OCI-LY7 (cell line): ENCODE measurements around the gene FAM120B.

Experiments used
- EZH2phosphoT487 ChIP-seq: fragments of 200-600 bp; sonication (generic); IDR thresholded peaks from 2 replicates; pipeline ENCODE4 v1.6.1; 2018; ENCODE audit warnings: low read depth, borderline replicate concordance, mild to moderate bottlenecking, mixed run types, antibody characterized with exemption, low read length, moderate library complexity, mixed read lengths
- TF ChIP-seq, protein P1 (sequence below): fragments of 200-600 bp; sonication (generic); conservative IDR thresholded peaks from 2 replicates; pipeline ENCODE4 v1.5.1; 2014; ENCODE audit warnings: mild to moderate bottlenecking, antibody characterized with exemption, low read length, moderate library complexity, mixed read lengths

DNA sequence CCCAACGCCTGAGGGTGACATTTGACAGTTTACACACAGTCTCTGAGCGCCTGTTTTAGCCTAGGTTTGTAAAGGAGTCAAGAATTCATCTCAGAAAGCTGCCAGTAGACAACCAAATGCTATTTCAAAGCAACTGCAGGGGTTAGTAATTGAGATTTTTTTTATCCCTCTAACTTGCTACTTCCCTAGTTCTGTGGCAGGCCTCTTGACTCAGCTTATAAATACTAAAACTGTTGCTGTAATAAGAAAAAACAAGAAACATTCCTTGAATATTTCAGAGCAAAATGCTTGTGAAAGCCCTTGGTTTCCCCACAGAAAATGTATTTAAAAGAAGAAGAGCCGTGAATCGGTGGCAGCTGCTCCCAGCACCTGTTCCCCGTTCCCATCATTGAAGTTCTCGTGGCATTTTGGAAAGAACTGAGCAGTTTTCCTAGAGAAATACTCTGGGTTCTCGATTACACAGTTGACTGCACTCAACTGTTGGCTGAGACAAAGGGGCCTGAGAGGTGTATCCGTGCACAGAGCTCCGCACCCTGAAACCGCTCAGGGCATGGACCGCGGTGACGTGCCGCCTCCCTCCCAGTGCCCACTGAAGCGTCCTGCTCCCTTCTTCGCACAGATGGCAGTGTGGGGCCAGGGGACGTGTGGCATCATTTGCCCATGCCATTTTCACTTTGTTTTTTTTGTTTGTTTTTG, 36.6 kb upstream of the FAM120B start:
- TF ChIP-seq, protein P1, sequence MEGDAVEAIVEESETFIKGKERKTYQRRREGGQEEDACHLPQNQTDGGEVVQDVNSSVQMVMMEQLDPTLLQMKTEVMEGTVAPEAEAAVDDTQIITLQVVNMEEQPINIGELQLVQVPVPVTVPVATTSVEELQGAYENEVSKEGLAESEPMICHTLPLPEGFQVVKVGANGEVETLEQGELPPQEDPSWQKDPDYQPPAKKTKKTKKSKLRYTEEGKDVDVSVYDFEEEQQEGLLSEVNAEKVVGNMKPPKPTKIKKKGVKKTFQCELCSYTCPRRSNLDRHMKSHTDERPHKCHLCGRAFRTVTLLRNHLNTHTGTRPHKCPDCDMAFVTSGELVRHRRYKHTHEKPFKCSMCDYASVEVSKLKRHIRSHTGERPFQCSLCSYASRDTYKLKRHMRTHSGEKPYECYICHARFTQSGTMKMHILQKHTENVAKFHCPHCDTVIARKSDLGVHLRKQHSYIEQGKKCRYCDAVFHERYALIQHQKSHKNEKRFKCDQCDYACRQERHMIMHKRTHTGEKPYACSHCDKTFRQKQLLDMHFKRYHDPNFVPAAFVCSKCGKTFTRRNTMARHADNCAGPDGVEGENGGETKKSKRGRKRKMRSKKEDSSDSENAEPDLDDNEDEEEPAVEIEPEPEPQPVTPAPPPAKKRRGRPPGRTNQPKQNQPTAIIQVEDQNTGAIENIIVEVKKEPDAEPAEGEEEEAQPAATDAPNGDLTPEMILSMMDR: no peak
- no peak for TF ChIP-seq EZH2phosphoT487
